Measurements from ENCODE around the gene ZNF865. TPM values are rescaled to one million over a fixed set of nuclear protein-coding genes. Genes with fewer than 3 reads are reported as not detected.

Gene ZNF865
- total and polyA plus RNA-seq, 2 donors (not counting 1 experiment from before 2014, with no cell fraction given) = 1.2 TPM

GRCh38 chr19:55613930-55614710 is 8.7 kb downstream of the ZNF865 start:
- Histone ChIP-seq H3K4me2 (ENCODE audit: extremely low read depth, insufficient read depth, low read length) (no peak overlapping the region), H3K9me3 (ENCODE audit: control insufficient read depth, insufficient read depth, low read depth, low read length) (no peaks in the 10 kb centered on the region), H3K36me3 (ENCODE audit: control insufficient read depth, insufficient read depth, low read length) (peaks cover 25% of the 10 kb centered on the region), H3K4me3 (replicated peaks in 1 of 4; ENCODE audit: control extremely low read depth in 1 of 4, insufficient read depth in 1 of 4, low read depth in 3 of 4, low read length in 4 of 4) (no peak overlapping the region), H3K27ac (ENCODE audit: insufficient read depth, low read length) (no peak overlapping the region), H4K20me1 (ENCODE audit: control insufficient read depth, extremely low read depth, insufficient read depth, low read length) (no peaks in the 10 kb centered on the region), H3K27me3 (ENCODE audit: control insufficient read depth, insufficient read depth, low read length) (no peaks in the 10 kb centered on the region), H2AFZ (ENCODE audit: low read length) (no peak overlapping the region), H3K79me2 (ENCODE audit: control insufficient read depth, insufficient read depth, low read length) (peaks cover 7% of the 10 kb centered on the region), H3K4me1 (ENCODE audit: control insufficient read depth, extremely low read depth, insufficient read depth, low read length) (no peaks in the 10 kb centered on the region), H3K9ac (ENCODE audit: insufficient read depth, low read length) (no peak overlapping the region)
- DNase-seq (ENCODE audit: low read depth in 2 of 2) = no peak
- TF ChIP-seq CTCF (conservative IDR thresholded peaks at IDR 0.05 in 1 of 2, IDR thresholded peaks at IDR 0.05 in 1 of 2; ENCODE audit: low read depth in 1 of 2, low read length in 2 of 2) (no peak), EZH2 (IDR thresholded peaks at IDR 0.05; ENCODE audit: low read length, missing control alignments) (no peak)

GRCh38 chr19:55614711-55615542 is 9.5 kb downstream of the ZNF865 start:
- Histone ChIP-seq H3K79me2 (ENCODE audit: control insufficient read depth, insufficient read depth, low read length) (peaks cover 7% of the 10 kb centered on the region), H4K20me1 (ENCODE audit: control insufficient read depth, extremely low read depth, insufficient read depth, low read length) (no peaks in the 10 kb centered on the region), H3K4me3 (replicated peaks in 1 of 4; ENCODE audit: control extremely low read depth in 1 of 4, insufficient read depth in 1 of 4, low read depth in 3 of 4, low read length in 4 of 4) (no peak overlapping the region), H3K9me3 (ENCODE audit: control insufficient read depth, insufficient read depth, low read depth, low read length) (no peaks in the 10 kb centered on the region), H3K27me3 (ENCODE audit: control insufficient read depth, insufficient read depth, low read length) (no peaks in the 10 kb centered on the region), H3K9ac (ENCODE audit: insufficient read depth, low read length) (no peak overlapping the region), H3K36me3 (ENCODE audit: control insufficient read depth, insufficient read depth, low read length) (peaks cover 25% of the 10 kb centered on the region), H3K4me2 (ENCODE audit: extremely low read depth, insufficient read depth, low read length) (no peak overlapping the region), H3K4me1 (ENCODE audit: control insufficient read depth, extremely low read depth, insufficient read depth, low read length) (peaks cover 3% of the 10 kb centered on the region), H2AFZ (ENCODE audit: low read length) (no peak overlapping the region), H3K27ac (ENCODE audit: insufficient read depth, low read length) (no peak overlapping the region)
- no peak for DNase-seq (ENCODE audit: low read depth in 2 of 2)
- TF ChIP-seq CTCF (conservative IDR thresholded peaks at IDR 0.05 in 1 of 2, IDR thresholded peaks at IDR 0.05 in 1 of 2; ENCODE audit: low read depth in 1 of 2, low read length in 2 of 2) (no peak), EZH2 (IDR thresholded peaks at IDR 0.05; ENCODE audit: low read length, missing control alignments) (no peak)

All from fibroblast of lung (primary cell).